Measurements from ENCODE around the gene QSER1. TPM values are rescaled to one million over a fixed set of nuclear protein-coding genes. Genes with fewer than 3 reads are reported as not detected.
"Not testable (repeated sequence)": the region's sequence is repeated elsewhere in the genome, so short reads cannot be mapped to it uniquely, and the experiment has no call there.

Gene QSER1
- total RNA-seq, 1 donor from 2014 or later, result 16.7 TPM

GRCh38 chr11:32935462-32936029 is 42.9 kb downstream of the QSER1 start:
- no peak for DNase-seq

GRCh38 chr11:32936178-32936577 is 43.6 kb downstream of the QSER1 start:
- DNase-seq, result not testable (repeated sequence)

GRCh38 chr11:32937283-32937682 is 44.7 kb downstream of the QSER1 start:
- not testable (repeated sequence) for DNase-seq

- DNase-seq, result no peak
Measured at GRCh38 chr11:32939046-32939445, 46.4 kb downstream of the QSER1 start.

GRCh38 chr11:32939866-32940265 is 47.3 kb downstream of the QSER1 start:
- no peak for DNase-seq

- DNase-seq, result no peak
Measured at GRCh38 chr11:32940865-32941264, 48.3 kb downstream of the QSER1 start.

- no peak for DNase-seq
Measured at GRCh38 chr11:32947978-32948377, 55.4 kb downstream of the QSER1 start.

- no peak for DNase-seq
Measured at GRCh38 chr11:32949739-32950138, 57.1 kb downstream of the QSER1 start.

GRCh38 chr11:32952421-32952820 is 59.8 kb downstream of the QSER1 start:
- peak; percentile 45 for DNase-seq

- no peak for DNase-seq
Measured at GRCh38 chr11:32953700-32954099, 61.1 kb downstream of the QSER1 start.

GRCh38 chr11:32960553-32961164 is 68.0 kb downstream of the QSER1 start:
- peak; percentile 73 for DNase-seq

- no peak for DNase-seq
Measured at GRCh38 chr11:32962016-32962415, 69.4 kb downstream of the QSER1 start.

GRCh38 chr11:32963721-32964120 is 71.1 kb downstream of the QSER1 start:
- no peak for DNase-seq

GRCh38 chr11:32968541-32968940 is 75.9 kb downstream of the QSER1 start:
- DNase-seq, result no peak

- not testable (repeated sequence) for DNase-seq
Measured at GRCh38 chr11:32972233-32972632, 79.6 kb downstream of the QSER1 start.

GRCh38 chr11:32972781-32973180 is 80.2 kb downstream of the QSER1 start:
- DNase-seq, result no peak

- DNase-seq, result no peak
Measured at GRCh38 chr11:32982626-32983025, 90.0 kb downstream of the QSER1 start.

- DNase-seq, result no peak
Measured at GRCh38 chr11:32983506-32983905, 90.9 kb downstream of the QSER1 start.

GRCh38 chr11:32985600-32985999 is 93.0 kb downstream of the QSER1 start:
- DNase-seq, result no peak

GRCh38 chr11:32987851-32988250 is 95.2 kb downstream of the QSER1 start:
- DNase-seq, result no peak

- no peak for DNase-seq
Measured at GRCh38 chr11:32990481-32990880, 97.9 kb downstream of the QSER1 start.

- no peak for DNase-seq
Measured at GRCh38 chr11:32991427-32991826, 98.8 kb downstream of the QSER1 start.

- DNase-seq, result no peak
Measured at GRCh38 chr11:32991898-32992297, 99.3 kb downstream of the QSER1 start.

GRCh38 chr11:33000181-33000580 is 107.6 kb downstream of the QSER1 start:
- peak; percentile 52 for DNase-seq

GRCh38 chr11:33001281-33001680 is 108.7 kb downstream of the QSER1 start:
- DNase-seq, result no peak
